ENCODE data around the gene PRKN. TPM values are rescaled to one million over a fixed set of nuclear protein-coding genes. Genes with fewer than 3 reads are reported as not detected.

The PRKN gene
- total RNA-seq, 4 donors from 2014 or later: 4.5 to 12.3 (median 9.0) TPM

- no peak overlapping the region for H3K27ac ChIP-seq
- H3K36me3 ChIP-seq: no peaks in the 10 kb centered on the region
- in situ Hi-C loops (cut with MboI; ENCODE audit: low pct_ligation_motif_present in 1 of 4, low pct_unique_long_range_greater_than_20kb in 1 of 4, low sequenced_read_pairs in 3 of 4): no loop called here
- WGBS, 2 donors (ENCODE audit: low coverage in 1 of 2): 85 to 88% methylated on average over 2 of the region's 2 CpGs
- peaks cover 0 to 8% (median 4%) of the 10 kb centered on the region in 4 donors for H3K4me1 ChIP-seq
- intact Hi-C loops (cut with DNase I; ENCODE audit: low total_unique reads): no loop called here
- no peaks in the 10 kb centered on the region for H3K27me3 ChIP-seq
- TF ChIP-seq CTCF (IDR thresholded peaks at IDR 0.05) (no peak), EP300 (IDR thresholded peaks at IDR 0.05; ENCODE audit: low read depth) (no peak), POLR2A (IDR thresholded peaks at IDR 0.05) (no peak), POLR2AphosphoS5 (IDR thresholded peaks at IDR 0.05) (no peak)
- H3K4me3 ChIP-seq: no peak overlapping the region
- DNase-seq: no peak
- H3K9me3 ChIP-seq: no peaks in the 10 kb centered on the region
Observed at GRCh38 chr6:162620073-162620472, 107.5 kb downstream of the PRKN start.

- WGBS, 2 donors (ENCODE audit: low coverage in 1 of 2): 57 to 72% methylated on average over 3 to 6 of the region's 6 CpGs
- Histone ChIP-seq H3K27ac (no peak overlapping the region), H3K27me3 (no peaks in the 10 kb centered on the region), H3K4me3 (no peak overlapping the region), H3K36me3 (no peaks in the 10 kb centered on the region), H3K4me1 (peaks cover 0 to 14% (median 6%) of the 10 kb centered on the region in 4 donors), H3K9me3 (no peaks in the 10 kb centered on the region)
- TF ChIP-seq CTCF (IDR thresholded peaks at IDR 0.05): no peak
- no peak for TF ChIP-seq EP300 (IDR thresholded peaks at IDR 0.05; ENCODE audit: low read depth)
- no peak for TF ChIP-seq POLR2AphosphoS5 (IDR thresholded peaks at IDR 0.05)
- no peak for TF ChIP-seq POLR2A (IDR thresholded peaks at IDR 0.05)
- intact Hi-C loops (cut with DNase I; ENCODE audit: low total_unique reads): no loop called here
- no peak for DNase-seq
- in situ Hi-C loops (cut with MboI; ENCODE audit: low pct_ligation_motif_present in 1 of 4, low pct_unique_long_range_greater_than_20kb in 1 of 4, low sequenced_read_pairs in 3 of 4): no loop called here
Observed at GRCh38 chr6:162618448-162619002, 109.0 kb downstream of the PRKN start.

- in situ Hi-C loops (cut with MboI; ENCODE audit: low pct_ligation_motif_present in 1 of 4, low pct_unique_long_range_greater_than_20kb in 1 of 4, low sequenced_read_pairs in 3 of 4): no loop called here
- TF ChIP-seq EP300 (IDR thresholded peaks at IDR 0.05; ENCODE audit: low read depth): no peak
- intact Hi-C loops (cut with DNase I; ENCODE audit: low total_unique reads): no loop called here
- 52 to 63% methylated on average over 2 of the region's 2 CpGs for WGBS, 2 donors (ENCODE audit: low coverage in 1 of 2)
- Histone ChIP-seq H3K27me3 (no peaks in the 10 kb centered on the region), H3K27ac (no peak overlapping the region), H3K4me1 (peaks cover 0 to 14% (median 6%) of the 10 kb centered on the region in 4 donors), H3K9me3 (no peaks in the 10 kb centered on the region), H3K4me3 (no peak overlapping the region), H3K36me3 (no peaks in the 10 kb centered on the region)
- no peak for DNase-seq
Observed at GRCh38 chr6:162615016-162615705, 112.4 kb downstream of the PRKN start.

GRCh38 chr6:162613310-162613709 lies 114.3 kb downstream of the PRKN start:
- no peak for TF ChIP-seq POLR2AphosphoS5 (IDR thresholded peaks at IDR 0.05)
- no peak for TF ChIP-seq CTCF (IDR thresholded peaks at IDR 0.05)
- no peak for TF ChIP-seq EP300 (IDR thresholded peaks at IDR 0.05; ENCODE audit: low read depth)
- no peak for TF ChIP-seq POLR2A (IDR thresholded peaks at IDR 0.05)
- H3K9me3 ChIP-seq: no peaks in the 10 kb centered on the region
- H3K4me1 ChIP-seq: peaks cover 0 to 14% (median 6%) of the 10 kb centered on the region in 4 donors
- intact Hi-C loops (cut with DNase I; ENCODE audit: low total_unique reads): no loop called here
- H3K27ac ChIP-seq: no peak overlapping the region
- in situ Hi-C loops (cut with MboI; ENCODE audit: low pct_ligation_motif_present in 1 of 4, low pct_unique_long_range_greater_than_20kb in 1 of 4, low sequenced_read_pairs in 3 of 4): no loop called here
- no peak overlapping the region for H3K4me3 ChIP-seq
- no peaks in the 10 kb centered on the region for H3K36me3 ChIP-seq
- no peaks in the 10 kb centered on the region for H3K27me3 ChIP-seq
- no peak for DNase-seq
- WGBS, 2 donors (ENCODE audit: low coverage in 1 of 2): 69 to 78% methylated on average over 2 of the region's 2 CpGs
